ENCODE measurements around the gene KCNG1.

DNA sequence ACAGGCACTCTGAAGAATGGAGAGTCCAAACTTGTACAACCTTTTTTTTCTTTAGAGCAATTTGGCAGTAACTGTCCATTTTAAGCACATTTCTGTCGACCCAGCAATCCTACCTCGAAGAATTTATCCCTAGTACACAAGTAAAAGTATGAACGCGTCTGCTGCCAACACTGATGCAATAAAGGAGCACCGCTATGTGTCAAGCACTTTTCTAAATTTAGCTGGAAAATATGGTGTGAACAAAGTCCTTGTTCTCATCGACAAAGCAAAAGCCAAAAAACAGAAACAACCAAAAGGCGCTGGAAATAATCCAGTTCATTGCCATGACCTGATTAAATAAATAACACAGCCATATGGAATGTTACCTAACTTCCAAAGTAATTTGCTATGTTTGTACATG lies 65.6 kb downstream of the KCNG1 start:
- TF ChIP-seq CTCF (conservative IDR thresholded peaks at IDR 0.05; ENCODE audit: low read length) (no peak), EZH2phosphoT487 (IDR thresholded peaks at IDR 0.05; ENCODE audit: borderline replicate concordance) (no peak)
